GM12878 (cell line): ENCODE measurements around the gene IL37. TPM values are rescaled to one million over a fixed set of nuclear protein-coding genes. Genes with fewer than 3 reads are reported as not detected.

Source experiments
- ATAC-seq: fragments of 200-7000 bp; cut with Tn5 transposase; 3 replicates; pipeline ENCODE4 v1.9.1; 2020; ENCODE audit warnings: mild to moderate bottlenecking, moderate library complexity
- BruUV-seq: library from RNA; stranded (reverse); fragments of 400-500 nt; replicated peaks from 2 replicates; lab custom pipeline; 2021; lab: Mats Ljungman, UMichigan
- CTCF ChIA-PET: fragments of 300-600 bp; sonication (Branson Sonifier 250); formaldehyde crosslinking; extraction: SDS; loops from one replicate; lab custom pipeline; 2021; ENCODE audit warnings: inconsistent platforms; lab: Yijun Ruan, JAX
- POLR2A ChIA-PET: fragments of 350-600 bp; formaldehyde crosslinking; extraction: SDS; loops from one replicate; lab custom pipeline; 2021; ENCODE audit warnings: inconsistent platforms; lab: Charles Lee
- RAD21 ChIA-PET: fragments of 300-600 bp; sonication (Branson Sonifier 250); formaldehyde crosslinking; loops from one replicate; lab custom pipeline; 2023; ENCODE audit warnings: antibody characterized with exemption; ENCODE audit not compliant: unreplicated experiment; lab: Charles Lee
- SMC1A ChIA-PET: fragments of 300-600 bp; sonication (Branson Sonifier 250); formaldehyde crosslinking; loops from one replicate; lab custom pipeline; 2023; ENCODE audit not compliant: unreplicated experiment, uncharacterized antibody; lab: Charles Lee
- DNase-seq: peaks from one replicate; pipeline ENCODE4 v3.0.0-alpha.2; 2011; ENCODE audit warnings: low read depth, low spot score
- FAIRE-seq: peaks from 3 replicates; lab custom pipeline; 2011; peaks lifted over from hg19 to GRCh38; lab: Jason Lieb, UNC
- H2AFZ ChIP-seq: 2 replicates; pipeline ENCODE4 v1.6.0; 2011; ENCODE audit warnings: low read depth, low read length, control low read depth; ENCODE audit not compliant: control insufficient read depth
- H3K27ac ChIP-seq: 2 replicates; pipeline ENCODE4 v1.5.1; 2011; ENCODE audit warnings: control low read depth; ENCODE audit not compliant: control insufficient read depth, insufficient read depth
- H3K27me3 ChIP-seq, 2 experiments: replicated peaks in 1 of 2; 2 replicates each; pipeline versions ENCODE4 v1.6.0 to v1.6.1; 2011; ENCODE audit warnings: low read length in 1 of 2; ENCODE audit not compliant: control insufficient read depth in 2 of 2, insufficient read depth in 2 of 2
- H3K36me3 ChIP-seq, 2 experiments: 2 replicates each; pipeline ENCODE4 v1.5.1; 2011; ENCODE audit warnings: low read length in 1 of 2; ENCODE audit not compliant: control insufficient read depth in 2 of 2, insufficient read depth in 2 of 2
- H3K4me1 ChIP-seq: 2 replicates; pipeline ENCODE4 v1.6.1; 2011; ENCODE audit warnings: mild to moderate bottlenecking, low read length, moderate library complexity, mixed read lengths; ENCODE audit not compliant: control insufficient read depth, insufficient read depth
- H3K4me2 ChIP-seq: 2 replicates; pipeline ENCODE4 v1.6.0; 2011; ENCODE audit warnings: control low read depth; ENCODE audit not compliant: control insufficient read depth, insufficient read depth
- H3K4me3 ChIP-seq: fragments of 200-600 bp; sonication (generic); 2 replicates; pipeline ENCODE4 v1.5.1; 2016
- H3K79me2 ChIP-seq: 2 replicates; pipeline ENCODE4 v1.6.0; 2011; ENCODE audit warnings: low read length; ENCODE audit not compliant: control insufficient read depth, insufficient read depth
- H3K9ac ChIP-seq: 2 replicates; pipeline ENCODE4 v1.8.0; 2011; ENCODE audit warnings: low read length, control low read depth, mixed read lengths; ENCODE audit not compliant: control insufficient read depth, insufficient read depth
- H3K9me3 ChIP-seq: replicated peaks from 3 replicates; pipeline ENCODE4 v1.5.1; 2011; ENCODE audit warnings: mild to moderate bottlenecking, low read length; ENCODE audit not compliant: control insufficient read depth, insufficient read depth
- H4K20me1 ChIP-seq: 2 replicates; pipeline ENCODE4 v1.6.0; 2011; ENCODE audit not compliant: control insufficient read depth, insufficient read depth
- ASH2L ChIP-seq: fragments of 300-600, 200-600 bp; sonication (generic); IDR thresholded peaks from 2 replicates; pipeline ENCODE4 v1.6.1; 2017; ENCODE audit warnings: low read depth, mild to moderate bottlenecking, borderline replicate concordance
- IRF3 ChIP-seq: fragments of 450-650 bp; IDR thresholded peaks from 2 replicates; pipeline ENCODE4 v1.6.1; 2014; ENCODE audit warnings: mild to moderate bottlenecking
- PAX5 ChIP-seq: IDR thresholded peaks from 2 replicates; pipeline ENCODE4 v1.6.1; 2011; ENCODE audit warnings: low read depth, low read length, borderline replicate concordance
- SMC3 ChIP-seq: IDR thresholded peaks from 2 replicates; pipeline ENCODE4 v1.6.1; 2011; ENCODE audit warnings: low read length, improper control_type of control experiment, borderline replicate concordance
- ZBTB40 ChIP-seq: fragments of 450-650 bp; IDR thresholded peaks from 2 replicates; pipeline ENCODE4 v1.6.1; 2016; ENCODE audit warnings: mild to moderate bottlenecking, moderate library complexity, borderline replicate concordance
- ZNF217 ChIP-seq: fragments of 450-650 bp; IDR thresholded peaks from 2 replicates; pipeline ENCODE4 v1.6.1; 2017; ENCODE audit warnings: antibody characterized with exemption, mild to moderate bottlenecking
- WGBS: methylation state at CpG from one replicate; pipeline ENCODE4 v1.1.6; 2016; ENCODE audit warnings: low lambda C conversion rate; ENCODE audit not compliant: insufficient replicate concordance, insufficient coverage; ENCODE audit errors: missing lambda C conversion rate; 5-methylcytosine and 5-hydroxymethylcytosine counted together
- in situ Hi-C: fragments of 300-500 bp; cut with MboI; formaldehyde crosslinking; loops from 9 replicates; pipeline ENCODE4 v1.14.3; 2018; ENCODE audit warnings: mixed read lengths
- intact Hi-C: fragments of 100-400 bp; cut with micrococcal nuclease; formaldehyde crosslinking; loops from one replicate; pipeline ENCODE4 v1.14.2; 2022; ENCODE audit not compliant: unreplicated experiment
- polyA plus RNA-seq, 11 experiments: library from polyadenylated mRNA; depleted of rRNA in 4 of 11; unstranded in 6 of 11; stranded (reverse) in 5 of 11; fragments of >200 nt; fragmentation: Nextera tagmentation in 4 of 11; fragmentation: Illumina TruSeq in 1 of 11; extraction: Ambion mirVana in 4 of 11; extraction: Trizol in 1 of 11; gene quantifications; 1 replicate in 1 of 11; 2 replicates in 10 of 11; pipeline versions ENCODE4 v1.2.1 to v1.2.3, GENCODE V29; 2011 to 2016; ENCODE audit warnings: inconsistent platforms in 2 of 11, missing spikeins in 2 of 11, low read depth in 1 of 11
- total RNA-seq, 4 experiments: library from RNA; depleted of rRNA in 3 of 4; stranded (reverse); fragments of >200 nt in 3 of 4; fragmentation: Illumina TruSeq in 1 of 4; extraction: Trizol in 1 of 4; gene quantifications; 2 replicates each; pipeline versions ENCODE4 v1.2.1 to v1.2.3, GENCODE V29; 2013 to 2021
- TF ChIP-seq, protein P1 (sequence below): IDR thresholded peaks from 2 replicates; pipeline ENCODE4 v1.6.1; 2011; ENCODE audit warnings: mild to moderate bottlenecking, low read depth, low read length, moderate library complexity; ENCODE audit not compliant: insufficient replicate concordance
- TF ChIP-seq, protein P2 (sequence below): fragments of 450-650 bp; IDR thresholded peaks from 2 replicates; pipeline ENCODE4 v1.6.1; 2017; ENCODE audit warnings: mild to moderate bottlenecking, moderate library complexity

IL37 gene
- total and polyA plus RNA-seq, 10 of the 15 experiments (the other 5 are each of a cell fraction or from before 2014, with no cell fraction given): 0.41 to 0.54 TPM; not detected in 8

GRCh38 chr2:112926707-112927106 is 15.7 kb downstream of the IL37 start:
- Histone ChIP-seq H3K27me3 (peaks cover 2 to 3% of the 10 kb centered on the region in 2 experiments; a peak in 1 of 4 replicates), H3K27ac (no peak overlapping the region), H3K9me3 (no peaks in the 10 kb centered on the region), H4K20me1 (no peaks in the 10 kb centered on the region), H2AFZ (no peak overlapping the region), H3K36me3 (no peaks in the 10 kb centered on the region), H3K79me2 (no peaks in the 10 kb centered on the region), H3K4me1 (no peaks in the 10 kb centered on the region), H3K9ac (no peak overlapping the region), H3K4me3 (no peak overlapping the region), H3K4me2 (no peak overlapping the region)
- no TSS peak for BruUV-seq
- ATAC-seq (no peak), FAIRE-seq (no peak), DNase-seq (no peak)
- WGBS: 0% methylated on average over 3 of the region's 3 CpGs
- intact Hi-C loops: no loop called here
- RAD21 ChIA-PET: interaction anchor here (4.3 kb wide), 1 partner anchor 15 kb away, joined by 16 read pairs; no protein-coding TSS in a partner anchor
- POLR2A ChIA-PET: no interaction called here
- CTCF ChIA-PET: interaction anchor here (1.6 to 6.5 kb wide), 4 partner anchors 15 to 187 kb away, joined by 3 to 47 read pairs (median 7); no protein-coding TSS in a partner anchor
- in situ Hi-C loops: no loop called here
- SMC1A ChIA-PET: interaction anchor here (1.2 to 1.9 kb wide), 5 partner anchors 14 to 174 kb away, joined by 3 to 10 read pairs (median 4); no protein-coding TSS in a partner anchor
- no peak for TF ChIP-seq IRF3
- TF ChIP-seq, protein P1, sequence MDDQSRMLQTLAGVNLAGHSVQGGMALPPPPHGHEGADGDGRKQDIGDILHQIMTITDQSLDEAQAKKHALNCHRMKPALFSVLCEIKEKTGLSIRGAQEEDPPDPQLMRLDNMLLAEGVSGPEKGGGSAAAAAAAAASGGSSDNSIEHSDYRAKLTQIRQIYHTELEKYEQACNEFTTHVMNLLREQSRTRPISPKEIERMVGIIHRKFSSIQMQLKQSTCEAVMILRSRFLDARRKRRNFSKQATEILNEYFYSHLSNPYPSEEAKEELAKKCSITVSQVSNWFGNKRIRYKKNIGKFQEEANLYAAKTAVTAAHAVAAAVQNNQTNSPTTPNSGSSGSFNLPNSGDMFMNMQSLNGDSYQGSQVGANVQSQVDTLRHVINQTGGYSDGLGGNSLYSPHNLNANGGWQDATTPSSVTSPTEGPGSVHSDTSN: no peak
- TF ChIP-seq SMC3: no peak
- no peak for TF ChIP-seq PAX5
- no peak for TF ChIP-seq ZNF217
- TF ChIP-seq ASH2L: no peak
- TF ChIP-seq ZBTB40: no peak
- TF ChIP-seq, protein P2, sequence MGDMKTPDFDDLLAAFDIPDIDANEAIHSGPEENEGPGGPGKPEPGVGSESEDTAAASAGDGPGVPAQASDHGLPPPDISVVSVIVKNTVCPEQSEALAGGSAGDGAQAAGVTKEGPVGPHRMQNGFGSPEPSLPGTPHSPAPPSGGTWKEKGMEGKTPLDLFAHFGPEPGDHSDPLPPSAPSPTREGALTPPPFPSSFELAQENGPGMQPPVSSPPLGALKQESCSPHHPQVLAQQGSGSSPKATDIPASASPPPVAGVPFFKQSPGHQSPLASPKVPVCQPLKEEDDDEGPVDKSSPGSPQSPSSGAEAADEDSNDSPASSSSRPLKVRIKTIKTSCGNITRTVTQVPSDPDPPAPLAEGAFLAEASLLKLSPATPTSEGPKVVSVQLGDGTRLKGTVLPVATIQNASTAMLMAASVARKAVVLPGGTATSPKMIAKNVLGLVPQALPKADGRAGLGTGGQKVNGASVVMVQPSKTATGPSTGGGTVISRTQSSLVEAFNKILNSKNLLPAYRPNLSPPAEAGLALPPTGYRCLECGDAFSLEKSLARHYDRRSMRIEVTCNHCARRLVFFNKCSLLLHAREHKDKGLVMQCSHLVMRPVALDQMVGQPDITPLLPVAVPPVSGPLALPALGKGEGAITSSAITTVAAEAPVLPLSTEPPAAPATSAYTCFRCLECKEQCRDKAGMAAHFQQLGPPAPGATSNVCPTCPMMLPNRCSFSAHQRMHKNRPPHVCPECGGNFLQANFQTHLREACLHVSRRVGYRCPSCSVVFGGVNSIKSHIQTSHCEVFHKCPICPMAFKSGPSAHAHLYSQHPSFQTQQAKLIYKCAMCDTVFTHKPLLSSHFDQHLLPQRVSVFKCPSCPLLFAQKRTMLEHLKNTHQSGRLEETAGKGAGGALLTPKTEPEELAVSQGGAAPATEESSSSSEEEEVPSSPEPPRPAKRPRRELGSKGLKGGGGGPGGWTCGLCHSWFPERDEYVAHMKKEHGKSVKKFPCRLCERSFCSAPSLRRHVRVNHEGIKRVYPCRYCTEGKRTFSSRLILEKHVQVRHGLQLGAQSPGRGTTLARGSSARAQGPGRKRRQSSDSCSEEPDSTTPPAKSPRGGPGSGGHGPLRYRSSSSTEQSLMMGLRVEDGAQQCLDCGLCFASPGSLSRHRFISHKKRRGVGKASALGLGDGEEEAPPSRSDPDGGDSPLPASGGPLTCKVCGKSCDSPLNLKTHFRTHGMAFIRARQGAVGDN: no peak
